GM19193 (cell line): ENCODE results near the gene PHACTR1.

ENCODE experiments used
- POLR2A ChIP-seq: IDR thresholded peaks from 4 replicates; pipeline ENCODE4 v1.6.1; 2011; ENCODE audit not compliant: insufficient read depth, insufficient read length; ENCODE audit errors: extremely low read depth

PHACTR1 gene

DNA sequence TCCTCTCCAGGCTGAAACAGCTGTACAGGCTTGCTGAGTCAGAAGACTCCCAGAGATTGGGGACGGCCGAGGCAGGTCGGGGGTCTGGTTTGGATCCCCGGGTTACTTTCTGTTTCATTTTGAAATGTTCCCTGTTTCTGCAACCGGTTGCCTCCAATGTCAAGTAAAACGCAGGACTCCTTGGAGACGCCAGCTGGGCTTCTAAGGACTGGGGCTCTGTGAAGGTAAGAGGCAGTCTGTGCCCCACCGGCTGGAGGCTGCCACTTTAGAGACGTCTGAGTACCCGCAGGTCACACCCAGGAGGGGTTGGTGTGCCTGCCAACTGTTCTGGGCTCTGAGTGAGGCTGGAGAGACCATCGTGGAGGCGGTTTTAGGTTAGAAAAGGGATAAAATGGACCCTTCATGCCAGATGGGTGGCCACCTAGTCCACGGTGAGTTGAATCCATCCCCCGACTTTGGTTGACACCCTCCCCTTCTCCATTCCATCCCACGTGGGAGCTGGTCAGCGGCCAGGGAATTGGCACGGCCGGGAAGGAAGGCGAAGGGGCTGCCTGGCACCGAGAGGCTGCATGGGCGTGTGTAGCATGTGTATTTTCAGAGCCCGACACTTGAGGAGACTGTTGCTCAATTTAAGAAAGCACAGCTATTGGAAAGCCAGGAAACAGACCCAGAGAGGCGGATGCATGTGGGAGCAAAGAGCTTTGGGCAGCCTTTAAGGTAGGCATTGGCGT is 240.9 kb downstream of the PHACTR1 start:
- no peak for TF ChIP-seq POLR2A

- no peak for TF ChIP-seq POLR2A
These were observed 241.6 kb downstream of the PHACTR1 start for GRCh38 chr6:12958052-12958706.

GRCh38 chr6:12961761-12962160 is 245.2 kb downstream of the PHACTR1 start:
- TF ChIP-seq POLR2A: no peak

DNA sequence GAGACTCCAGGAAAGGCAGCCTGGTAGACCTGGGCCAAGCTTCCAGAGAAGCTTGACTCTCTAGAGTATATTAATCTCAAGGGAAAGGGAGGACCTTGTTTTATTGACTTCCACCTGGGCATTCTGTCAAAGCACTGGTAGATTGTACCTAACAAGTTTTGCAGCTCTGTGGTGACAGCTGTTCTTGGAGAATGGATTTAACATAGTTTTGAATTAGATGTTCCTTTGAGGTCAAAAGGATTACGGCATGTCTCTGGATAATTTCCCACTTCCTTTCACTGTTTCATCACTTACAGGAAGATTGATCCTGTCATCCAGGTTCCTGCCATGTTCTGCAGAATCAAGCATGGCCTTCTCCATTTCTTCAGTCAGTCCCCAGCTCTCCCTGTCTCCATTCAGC is 246.0 kb downstream of the PHACTR1 start:
- TF ChIP-seq POLR2A: no peak

- TF ChIP-seq POLR2A: no peak
These were observed 246.4 kb downstream of the PHACTR1 start for GRCh38 chr6:12962987-12963386.

DNA sequence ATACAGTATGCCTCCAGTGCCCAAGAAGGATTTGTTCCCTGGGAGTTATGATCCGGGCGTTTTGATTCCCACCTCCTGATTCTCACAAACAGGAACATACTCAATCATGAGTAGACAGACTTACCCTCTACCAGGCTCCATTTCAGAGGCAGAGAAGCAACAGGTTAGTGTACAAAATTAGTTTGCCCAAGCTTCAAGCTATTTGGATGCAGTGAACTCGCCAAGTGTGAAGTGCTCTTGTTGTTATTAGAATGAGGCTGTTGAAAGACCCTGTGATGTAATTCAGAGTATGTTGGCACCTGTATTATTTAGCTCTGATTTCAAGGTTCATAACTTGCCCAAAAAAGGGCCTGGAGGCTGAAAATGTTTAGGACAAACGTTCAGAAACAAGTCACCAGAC is 247.0 kb downstream of the PHACTR1 start:
- TF ChIP-seq POLR2A: no peak

DNA sequence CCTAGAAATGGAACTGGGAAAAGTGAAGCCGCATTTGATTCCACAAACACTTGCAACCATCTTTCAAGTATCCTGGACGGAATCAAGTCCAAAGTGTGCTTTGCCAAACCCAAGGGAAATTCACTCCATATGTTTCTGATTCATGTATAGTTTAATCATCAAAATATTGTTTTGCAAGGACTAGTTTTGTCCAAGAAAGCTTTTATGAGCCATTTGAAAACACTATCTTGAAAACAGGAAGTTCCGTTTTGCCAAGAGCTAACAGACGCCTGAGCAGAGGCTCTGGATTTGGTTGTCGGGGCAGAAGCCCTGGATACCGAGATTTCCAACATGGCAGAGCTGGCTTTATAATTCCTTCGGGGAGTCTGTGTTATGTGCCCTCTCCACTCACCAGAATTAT is 251.1 kb downstream of the PHACTR1 start:
- no peak for TF ChIP-seq POLR2A

DNA sequence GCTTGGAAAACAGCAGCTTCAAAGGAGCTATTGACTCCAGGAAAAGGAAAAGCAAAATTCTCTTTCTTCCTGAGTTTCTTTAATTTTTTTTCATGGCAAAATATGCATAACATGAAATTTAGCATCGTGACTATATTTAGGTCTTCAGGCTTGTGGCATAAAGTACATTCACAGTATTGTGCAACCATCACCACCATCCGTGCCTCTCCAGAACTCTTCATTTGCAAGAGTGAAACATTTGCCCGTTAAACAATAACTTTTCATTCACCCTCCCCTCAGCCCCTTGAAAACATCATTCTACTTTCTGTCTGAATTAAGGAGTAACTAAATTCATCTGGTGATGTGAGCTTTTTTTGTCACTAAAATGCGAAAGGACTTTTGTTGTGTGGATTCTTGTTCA is 251.7 kb downstream of the PHACTR1 start:
- no peak for TF ChIP-seq POLR2A

DNA sequence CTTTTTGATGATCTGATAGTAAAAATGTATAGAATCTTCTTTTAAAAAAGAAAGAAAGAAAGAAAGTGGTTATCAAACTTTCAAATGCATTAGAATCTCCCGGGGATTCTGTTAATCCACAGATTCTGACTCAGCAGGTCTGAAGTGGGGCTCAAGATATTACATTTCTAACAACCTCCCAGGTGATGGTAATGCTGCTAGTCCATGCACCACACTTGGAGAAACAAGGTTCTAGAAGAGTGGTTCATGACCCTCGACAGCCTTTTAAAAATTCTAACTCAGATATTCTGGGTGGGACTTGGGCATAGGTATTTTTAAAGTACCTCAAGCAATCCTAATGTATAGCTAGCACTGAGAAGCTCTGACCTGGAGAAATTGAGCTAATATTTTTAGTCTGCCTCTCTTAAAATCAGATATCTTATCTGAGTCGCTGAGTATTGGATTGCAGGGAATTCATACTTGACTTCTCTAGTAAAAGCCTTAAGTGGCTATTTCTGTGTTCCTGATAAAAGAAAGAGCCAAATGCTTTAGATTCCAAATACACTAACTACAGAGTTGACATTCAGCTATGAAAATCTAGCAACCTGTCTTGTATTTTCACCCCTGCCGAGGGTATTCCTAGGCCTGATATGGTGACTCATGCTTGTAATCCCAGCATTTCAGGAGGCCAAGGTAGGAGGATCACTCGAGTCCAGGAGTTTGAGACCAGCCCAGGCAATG is 252.4 kb downstream of the PHACTR1 start:
- TF ChIP-seq POLR2A: no peak

GRCh38 chr6:12969966-12970365 is 253.4 kb downstream of the PHACTR1 start:
- no peak for TF ChIP-seq POLR2A

DNA sequence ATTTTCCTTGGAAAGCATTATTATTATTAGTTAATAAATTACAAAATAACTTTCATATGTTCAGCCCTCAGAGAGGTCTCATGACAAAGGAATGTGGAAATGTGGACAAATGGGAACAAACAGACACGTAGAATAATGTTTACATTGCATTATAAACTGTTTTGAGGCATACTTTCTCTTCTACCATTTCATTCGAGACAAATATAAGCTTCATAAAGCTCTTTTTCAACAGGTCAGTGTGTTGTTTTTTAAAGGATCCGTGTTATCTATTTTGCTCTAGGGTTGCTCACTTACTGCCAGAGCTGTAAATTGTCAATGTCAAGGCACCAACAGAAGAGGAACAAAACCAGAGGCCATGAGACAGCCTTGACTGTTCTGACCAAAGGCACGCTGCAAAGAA is 256.8 kb downstream of the PHACTR1 start:
- no peak for TF ChIP-seq POLR2A

DNA sequence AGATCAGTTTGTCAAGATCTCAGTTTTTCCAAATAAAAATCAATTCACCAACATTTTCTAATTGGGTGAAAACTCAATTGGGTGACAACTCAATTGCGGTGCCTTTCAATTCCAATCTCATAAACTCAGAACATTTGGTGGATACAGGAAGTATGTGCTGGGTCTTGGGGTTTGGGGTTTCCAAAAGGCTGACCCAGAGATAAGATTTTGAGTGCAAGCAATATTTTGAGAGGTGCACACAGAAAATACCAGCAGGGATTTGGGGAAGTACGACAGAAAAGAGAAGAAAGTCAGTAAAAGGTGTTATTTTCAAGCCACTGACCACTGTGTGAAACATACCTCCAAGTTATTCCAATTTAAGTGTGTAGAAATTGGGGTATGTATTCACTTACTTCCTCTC is 258.0 kb downstream of the PHACTR1 start:
- no peak for TF ChIP-seq POLR2A

- TF ChIP-seq POLR2A: no peak
These were observed 259.8 kb downstream of the PHACTR1 start for GRCh38 chr6:12976366-12976765.

DNA sequence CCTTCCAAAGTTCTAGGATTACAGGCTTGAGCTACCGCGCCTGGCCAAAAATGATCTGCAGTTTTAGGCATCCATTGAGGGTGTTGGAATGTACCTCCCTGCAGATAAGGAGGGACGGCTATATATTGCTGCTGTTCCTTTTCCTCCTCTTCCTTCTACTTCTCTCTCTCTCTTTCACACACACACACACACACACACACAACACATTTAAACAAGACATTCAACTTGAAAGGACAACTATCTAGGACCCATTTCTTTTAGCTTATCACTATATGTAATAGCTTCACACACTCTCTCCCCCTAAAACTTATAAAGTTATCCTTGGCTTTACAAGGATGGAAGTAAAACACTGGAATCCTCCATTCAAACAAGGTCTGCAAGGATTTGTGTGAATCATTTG is 260.6 kb downstream of the PHACTR1 start:
- TF ChIP-seq POLR2A: no peak

GRCh38 chr6:12977806-12978205 is 261.2 kb downstream of the PHACTR1 start:
- no peak for TF ChIP-seq POLR2A

DNA sequence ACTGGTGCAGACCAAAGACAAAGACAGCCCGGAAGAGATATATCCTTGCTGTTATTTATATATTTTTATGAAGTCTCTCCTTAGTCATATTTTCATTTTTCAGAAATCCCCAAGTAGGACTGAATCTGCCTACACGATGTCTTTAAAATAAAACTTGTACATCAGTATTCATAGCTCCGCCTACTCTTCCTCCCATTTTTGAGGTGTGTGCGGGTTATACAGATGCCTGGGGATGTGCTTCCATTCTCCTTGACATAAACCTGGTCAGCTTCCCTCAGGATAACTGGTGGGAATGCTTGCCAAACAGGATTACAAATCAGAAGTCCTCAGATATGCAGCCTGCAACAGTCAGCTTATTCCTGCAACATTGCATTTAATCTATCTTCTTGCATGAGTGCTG is 264.2 kb downstream of the PHACTR1 start:
- no peak for TF ChIP-seq POLR2A
